ENCODE measurements around the gene ZNF526.

- no peak for TF ChIP-seq PBX3 (CRISPR knock-in tag; IDR thresholded peaks at IDR 0.05)
- no peak for TF ChIP-seq CTCF (tag by site-specific recombination; IDR thresholded peaks at IDR 0.05)
- TF ChIP-seq ZNF335 (tag by site-specific recombination; conservative IDR thresholded peaks at IDR 0.05): no peak
- no peak for TF ChIP-seq ZNF571 (tag by site-specific recombination; IDR thresholded peaks at IDR 0.05)
- TF ChIP-seq ZNF549 (tag by site-specific recombination; IDR thresholded peaks at IDR 0.05): no peak
- TF ChIP-seq ZNF707 (tag by site-specific recombination; IDR thresholded peaks at IDR 0.05): no peak
- TF ChIP-seq MYNN (tag by site-specific recombination; IDR thresholded peaks at IDR 0.05; ENCODE audit: borderline replicate concordance): no peak
- no peak for TF ChIP-seq ZNF704 (tag by site-specific recombination; IDR thresholded peaks at IDR 0.05)
- no peak for TF ChIP-seq ZNF324 (tag by site-specific recombination; IDR thresholded peaks at IDR 0.05)
- TF ChIP-seq EGR2 (tag by site-specific recombination; IDR thresholded peaks at IDR 0.05; ENCODE audit: low read depth): no peak
- no peak for TF ChIP-seq ZNF768 (tag by site-specific recombination; IDR thresholded peaks at IDR 0.05)
- no peak for TF ChIP-seq ZNF510 (tag by site-specific recombination; IDR thresholded peaks at IDR 0.05; ENCODE audit: insufficient replicate concordance)
- no peak for TF ChIP-seq GLIS1 (tag by site-specific recombination; IDR thresholded peaks at IDR 0.05)
- TF ChIP-seq REST (tag by site-specific recombination; IDR thresholded peaks at IDR 0.05): no peak
Observed at GRCh38 chr19:42225718-42226292, 5.7 kb downstream of the ZNF526 start.

Data from HEK293 (cell line).